OCI-LY1 (cell line): ENCODE measurements around the gene LBX1.
"Not testable (repeated sequence)": the region's sequence is repeated elsewhere in the genome, so short reads cannot be mapped to it uniquely, and the experiment has no call there.

Experiments used
- H2AFZ ChIP-seq: fragments of 200-600 bp; sonication (generic), shearing (Covaris generic); 2 replicates; pipeline ENCODE4 v1.6.0; 2014; ENCODE audit warnings: antibody characterized with exemption, mild to moderate bottlenecking, low read length
- H3F3A ChIP-seq: fragments of 200-600 bp; sonication (generic), shearing (Covaris generic); 2 replicates; pipeline ENCODE4 v1.6.0; 2014; ENCODE audit warnings: mild to moderate bottlenecking, antibody characterized with exemption, low read length, moderate library complexity; ENCODE audit not compliant: insufficient read depth
- H3K27ac ChIP-seq: fragments of 200-600 bp; sonication (generic); 2 replicates; pipeline ENCODE4 v1.5.1; 2014; ENCODE audit warnings: low read length, mixed run types, mild to moderate bottlenecking, low read depth; ENCODE audit not compliant: poor library complexity, severe bottlenecking
- H3K27me3 ChIP-seq: fragments of 200-600 bp; sonication (generic); 2 replicates; pipeline ENCODE4 v1.6.0; 2014; ENCODE audit warnings: antibody characterized with exemption, mild to moderate bottlenecking, low read length, moderate library complexity; ENCODE audit not compliant: insufficient read depth
- H3K36me3 ChIP-seq: fragments of 200-600 bp; sonication (generic); 2 replicates; pipeline ENCODE4 v1.6.1; 2014; ENCODE audit warnings: mild to moderate bottlenecking, antibody characterized with exemption, low read length, moderate library complexity, mixed read lengths; ENCODE audit not compliant: insufficient read depth
- H3K4me1 ChIP-seq: fragments of 200-600 bp; sonication (generic); 2 replicates; pipeline ENCODE4 v1.5.1; 2014; ENCODE audit warnings: mild to moderate bottlenecking, low read length, moderate library complexity; ENCODE audit not compliant: insufficient read depth, severe bottlenecking
- H3K4me2 ChIP-seq: fragments of 200-600 bp; sonication (generic), shearing (Covaris generic); 2 replicates; pipeline ENCODE4 v1.6.1; 2014; ENCODE audit warnings: low read length
- H3K4me3 ChIP-seq: fragments of 200-600 bp; sonication (generic); 2 replicates; pipeline ENCODE4 v1.5.1; 2014; ENCODE audit warnings: low read length, low read depth, mild to moderate bottlenecking, mixed read lengths; ENCODE audit not compliant: poor library complexity, severe bottlenecking
- H3K79me2 ChIP-seq: fragments of 200-600 bp; shearing (Covaris generic); 2 replicates; pipeline ENCODE4 v1.6.1; 2016; ENCODE audit warnings: mixed run types, low read length, mixed read lengths; ENCODE audit not compliant: insufficient read depth
- H3K9ac ChIP-seq: fragments of 200-600 bp; sonication (generic), shearing (Covaris generic); 2 replicates; pipeline ENCODE4 v1.6.1; 2014; ENCODE audit warnings: mild to moderate bottlenecking, low read length, mixed read lengths
- H3K9me2 ChIP-seq: fragments of 200-600 bp; sonication (generic), shearing (Covaris generic); 2 replicates; pipeline ENCODE4 v1.6.1; 2014; ENCODE audit warnings: low read depth, mild to moderate bottlenecking, low read length, mixed read lengths
- H3K9me3 ChIP-seq: fragments of 200-600 bp; shearing (Covaris generic); 2 replicates; pipeline ENCODE4 v1.6.1; 2014; ENCODE audit warnings: low read length, mixed read lengths
- H4K20me1 ChIP-seq: fragments of 200-600 bp; sonication (generic), shearing (Covaris generic); 2 replicates; pipeline ENCODE4 v1.6.0; 2016; ENCODE audit warnings: mild to moderate bottlenecking, low read length; ENCODE audit not compliant: insufficient read depth
- CTCF ChIP-seq: fragments of 200-600 bp; sonication (generic), shearing (Covaris generic); IDR thresholded peaks from 2 replicates; pipeline ENCODE4 v1.5.1; 2017; ENCODE audit warnings: mild to moderate bottlenecking, antibody characterized with exemption, low read length, moderate library complexity, mixed read lengths
- EZH2 ChIP-seq: fragments of 200-600 bp; sonication (generic), shearing (Covaris generic); IDR thresholded peaks from 2 replicates; pipeline ENCODE4 v1.8.0; 2017; ENCODE audit warnings: borderline replicate concordance, mixed run types, mild to moderate bottlenecking, antibody characterized with exemption, low read length, moderate library complexity, mixed read lengths

LBX1 gene

GRCh38 chr10:101207026-101207425 lies 22.2 kb downstream of the LBX1 start:
- H3K36me3 ChIP-seq: no peaks in the 10 kb centered on the region
- no peaks in the 10 kb centered on the region for H3K79me2 ChIP-seq
- H3F3A ChIP-seq: no peaks in the 10 kb centered on the region
- no peaks in the 10 kb centered on the region for H3K9me2 ChIP-seq
- H3K9ac ChIP-seq: no peak overlapping the region
- H3K4me1 ChIP-seq: no peaks in the 10 kb centered on the region
- H2AFZ ChIP-seq: no peak overlapping the region
- H3K9me3 ChIP-seq: no peaks in the 10 kb centered on the region
- H3K27me3 ChIP-seq: no peaks in the 10 kb centered on the region
- H4K20me1 ChIP-seq: no peaks in the 10 kb centered on the region
- H3K4me2 ChIP-seq: no peak overlapping the region
- H3K27ac ChIP-seq: no peak overlapping the region
- TF ChIP-seq EZH2: no peak
- no peak for TF ChIP-seq CTCF
- H3K4me3 ChIP-seq: no peak overlapping the region

GRCh38 chr10:101202667-101203066 lies 26.6 kb downstream of the LBX1 start:
- not testable (repeated sequence) for H3K27me3 ChIP-seq, H3K4me1 ChIP-seq, H3K9ac ChIP-seq, H3K9me2 ChIP-seq, H3K27ac ChIP-seq, H4K20me1 ChIP-seq, H3K9me3 ChIP-seq, H3K79me2 ChIP-seq, H3K36me3 ChIP-seq, H3F3A ChIP-seq, H3K4me3 ChIP-seq, H2AFZ ChIP-seq, H3K4me2 ChIP-seq

GRCh38 chr10:101198326-101198977 lies 30.8 kb downstream of the LBX1 start:
- not testable (repeated sequence) for H3K36me3 ChIP-seq, H2AFZ ChIP-seq, H3K9me2 ChIP-seq, H3K4me1 ChIP-seq, H3F3A ChIP-seq, H3K9me3 ChIP-seq, H3K9ac ChIP-seq, H3K27me3 ChIP-seq, H4K20me1 ChIP-seq, H3K27ac ChIP-seq, H3K79me2 ChIP-seq, H3K4me2 ChIP-seq, H3K4me3 ChIP-seq

- Histone ChIP-seq H2AFZ (no peak overlapping the region), H3F3A (no peaks in the 10 kb centered on the region), H3K4me3 (no peak overlapping the region), H3K9ac (no peak overlapping the region), H3K4me2 (no peak overlapping the region), H4K20me1 (no peaks in the 10 kb centered on the region), H3K79me2 (no peaks in the 10 kb centered on the region), H3K9me2 (no peaks in the 10 kb centered on the region), H3K4me1 (no peaks in the 10 kb centered on the region), H3K27me3 (no peaks in the 10 kb centered on the region), H3K9me3 (no peaks in the 10 kb centered on the region), H3K36me3 (no peaks in the 10 kb centered on the region), H3K27ac (no peak overlapping the region)
- TF ChIP-seq EZH2: no peak
- no peak for TF ChIP-seq CTCF
Observed at GRCh38 chr10:101195921-101196320, 33.3 kb downstream of the LBX1 start.
